Head of caudate nucleus (tissue), 42 donors: ENCODE results near the gene DUSP7.
A peak's percentile ranks its signal among the peaks of the same experiment; 100 is the strongest.
"Not testable (repeated sequence)": the region's sequence is repeated elsewhere in the genome, so short reads cannot be mapped to it uniquely, and the experiment has no call there.

Source experiments
- DNase-seq, 42 donors: peaks; one replicate each; pipeline versions ENCODE4 v3.0.0 to v3.0.0-alpha.2; 2020 to 2021; ENCODE audit warnings: mixed read lengths in 7 of 42
- intact Hi-C: fragments of 100-400 bp; cut with DNase I; formaldehyde crosslinking; loops from one replicate; pipeline ENCODE4 v1.15.0; 2022

The DUSP7 gene

DNA sequence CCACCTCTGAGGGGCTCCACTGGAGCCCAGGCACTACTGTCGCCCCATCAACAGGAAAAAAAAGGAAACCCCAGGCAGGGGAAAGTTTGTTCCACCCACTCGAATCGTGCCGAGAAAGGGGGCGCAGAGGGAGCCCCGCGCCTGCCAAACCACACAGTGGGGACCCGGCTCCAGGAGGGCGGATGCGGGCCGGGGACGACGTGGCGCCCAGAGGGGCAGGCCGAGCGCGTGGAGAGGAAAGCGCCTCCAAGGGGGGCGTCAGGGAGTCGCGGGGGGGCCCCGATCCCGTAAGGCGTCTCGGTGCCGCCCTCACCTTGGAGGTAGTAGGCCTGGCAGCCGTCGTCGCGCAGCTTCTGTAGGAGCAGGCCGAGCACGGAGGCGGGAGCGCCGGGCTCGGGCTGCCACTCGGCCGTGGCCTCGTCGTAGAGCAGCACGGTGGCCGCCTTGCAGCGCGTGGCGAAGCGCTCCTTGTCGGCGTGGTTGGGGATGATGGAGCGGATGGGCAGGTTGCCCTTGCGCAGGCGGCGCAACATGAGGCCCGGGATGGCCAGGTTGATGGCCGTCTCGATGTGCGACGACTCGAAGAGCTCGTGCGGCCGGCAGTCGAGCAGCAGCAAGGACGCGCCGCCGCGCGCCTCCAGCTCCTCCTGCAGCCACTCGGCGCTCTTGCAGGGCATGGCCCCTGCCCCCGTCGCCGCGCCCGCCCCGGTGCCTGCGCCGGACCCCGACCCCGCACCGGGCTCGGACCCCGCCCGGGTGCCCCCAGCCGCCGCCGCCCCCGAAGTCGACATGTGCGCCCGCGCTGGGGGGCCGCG lies 627 bp downstream of the DUSP7 start:
- intact Hi-C loops: loop anchor here (2.0 to 5.0 kb wide), 2 partner anchors 51 to 67 kb away; no protein-coding TSS in a partner anchor
- peak in 9 of 42 donors; percentile 31 to 61 (median 52) for DNase-seq

GRCh38 chr3:52054661-52055511 lies 1.5 kb downstream of the DUSP7 start:
- peak in 12 of 42 donors; percentile 38 to 67 (median 53) for DNase-seq
- intact Hi-C loops: loop anchor here (2.0 to 5.0 kb wide), 2 partner anchors 50 to 67 kb away; no protein-coding TSS in a partner anchor

GRCh38 chr3:52053307-52054304 lies 2.8 kb downstream of the DUSP7 start:
- DNase-seq: peak in 20 of 42 donors; percentile 42 to 73 (median 58)
- intact Hi-C loops: loop anchor here (2.0 kb wide), 1 partner anchor 49 kb away; no protein-coding TSS in a partner anchor

- peak; percentile 67 to 93 (median 84) for DNase-seq
- intact Hi-C loops: no loop called here
These were observed 3.5 kb downstream of the DUSP7 start for GRCh38 chr3:52052831-52053306.

DNA sequence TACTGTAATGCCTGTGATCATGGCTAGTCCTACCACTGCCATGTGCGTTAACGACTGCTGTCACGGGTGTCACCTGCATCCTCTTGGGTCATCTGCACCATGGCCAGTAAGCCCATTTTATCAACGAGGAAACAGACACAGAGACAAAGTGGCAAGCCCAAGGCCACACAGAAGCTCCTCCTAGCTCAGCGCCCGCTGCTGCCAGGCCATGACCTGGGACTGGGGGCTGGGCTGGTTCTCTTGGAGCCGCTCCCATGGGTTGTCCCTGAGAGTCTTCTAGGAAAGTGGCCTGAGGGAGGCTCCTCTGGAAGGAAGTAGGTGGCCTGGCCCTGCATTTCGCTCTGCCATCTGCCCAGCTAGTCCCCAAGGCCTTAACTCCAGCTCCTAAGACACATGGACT lies 4.9 kb downstream of the DUSP7 start:
- intact Hi-C loops: no loop called here
- peak in 1 of 42 donors; percentile 50 for DNase-seq

DNA sequence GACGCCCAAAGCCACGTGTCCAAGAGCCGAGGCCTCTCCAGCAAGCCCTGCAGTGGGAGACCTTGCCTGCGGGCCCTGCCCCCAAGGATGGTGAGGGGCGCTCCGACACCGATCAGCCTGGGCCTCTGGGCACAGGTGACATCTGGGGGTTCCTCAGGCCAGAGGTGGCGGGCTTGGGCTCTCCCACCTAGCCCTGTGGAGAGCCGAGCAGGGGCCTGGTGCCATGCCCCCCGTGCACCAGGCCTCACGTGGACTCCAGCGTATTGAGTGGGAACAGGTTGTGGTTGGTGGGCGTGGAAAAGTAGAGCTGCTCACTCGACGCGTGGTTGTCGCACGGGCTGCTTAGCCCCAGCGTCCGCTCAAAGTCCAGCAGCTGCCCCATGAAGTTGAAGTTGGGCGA lies 5.8 kb downstream of the DUSP7 start:
- DNase-seq: peak in 1 of 42 donors; percentile 46

GRCh38 chr3:52049503-52049902 lies 6.9 kb downstream of the DUSP7 start:
- intact Hi-C loops: no loop called here
- peak in 1 of 42 donors; percentile 53 for DNase-seq

More for the DNA sequence above, 5.8 kb downstream of the DUSP7 start:
- intact Hi-C loops: no loop called here

- intact Hi-C loops: no loop called here
- DNase-seq: peak; percentile 84 to 98 (median 94)
These were observed 8.9 kb downstream of the DUSP7 start for GRCh38 chr3:52047295-52047960.

DNA sequence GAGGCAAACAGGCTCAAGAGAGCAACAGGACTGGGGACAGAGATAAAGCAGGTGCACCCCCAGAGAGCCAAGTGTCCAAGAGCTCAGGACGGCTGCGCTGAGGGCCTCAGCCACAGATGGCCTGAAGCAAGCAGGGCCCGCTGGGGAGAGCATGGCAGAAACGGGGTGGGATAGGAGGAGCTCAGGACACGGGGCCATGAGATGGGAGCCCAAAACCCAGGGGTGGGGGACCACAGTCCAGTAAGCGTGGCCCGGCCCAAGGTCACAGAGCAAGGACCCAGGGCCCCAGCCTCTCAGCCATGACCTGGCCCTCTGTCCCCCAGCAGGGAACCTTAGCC lies 9.5 kb downstream of the DUSP7 start:
- intact Hi-C loops: no loop called here
- DNase-seq: peak in 4 of 42 donors; percentile 34 to 55 (median 40)

GRCh38 chr3:52046186-52046901 lies 10.0 kb downstream of the DUSP7 start:
- peak in 33 of 42 donors; percentile 7 to 85 (median 69) for DNase-seq
- intact Hi-C loops: no loop called here

GRCh38 chr3:52044869-52045619 lies 11.3 kb downstream of the DUSP7 start:
- intact Hi-C loops: no loop called here
- peak in 5 of 42 donors; percentile 32 to 68 (median 49) for DNase-seq

GRCh38 chr3:52043750-52044149 lies 12.6 kb downstream of the DUSP7 start:
- intact Hi-C loops: no loop called here
- DNase-seq: no peak

DNA sequence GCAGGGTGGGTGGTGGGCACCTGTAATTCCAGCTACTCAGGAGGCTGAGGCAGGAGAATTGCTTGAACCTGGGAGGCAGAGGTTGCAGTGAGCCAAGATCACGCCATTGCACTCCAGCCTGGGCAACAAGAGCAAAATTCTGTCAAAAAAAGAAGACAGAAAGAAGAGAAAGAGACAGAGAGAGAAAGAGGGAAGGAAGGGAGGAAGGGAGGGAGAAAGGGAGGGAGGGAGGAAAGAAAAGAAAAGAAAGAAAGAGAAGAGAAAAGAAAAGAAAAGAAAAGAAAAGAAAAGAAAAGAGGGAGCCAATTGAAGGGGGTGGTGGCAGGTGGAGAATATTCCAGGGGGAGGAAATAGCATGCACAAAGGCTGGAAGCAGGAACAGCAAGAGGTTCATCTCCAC lies 13.3 kb downstream of the DUSP7 start:
- intact Hi-C loops, DNase-seq: not testable (repeated sequence)

DNA sequence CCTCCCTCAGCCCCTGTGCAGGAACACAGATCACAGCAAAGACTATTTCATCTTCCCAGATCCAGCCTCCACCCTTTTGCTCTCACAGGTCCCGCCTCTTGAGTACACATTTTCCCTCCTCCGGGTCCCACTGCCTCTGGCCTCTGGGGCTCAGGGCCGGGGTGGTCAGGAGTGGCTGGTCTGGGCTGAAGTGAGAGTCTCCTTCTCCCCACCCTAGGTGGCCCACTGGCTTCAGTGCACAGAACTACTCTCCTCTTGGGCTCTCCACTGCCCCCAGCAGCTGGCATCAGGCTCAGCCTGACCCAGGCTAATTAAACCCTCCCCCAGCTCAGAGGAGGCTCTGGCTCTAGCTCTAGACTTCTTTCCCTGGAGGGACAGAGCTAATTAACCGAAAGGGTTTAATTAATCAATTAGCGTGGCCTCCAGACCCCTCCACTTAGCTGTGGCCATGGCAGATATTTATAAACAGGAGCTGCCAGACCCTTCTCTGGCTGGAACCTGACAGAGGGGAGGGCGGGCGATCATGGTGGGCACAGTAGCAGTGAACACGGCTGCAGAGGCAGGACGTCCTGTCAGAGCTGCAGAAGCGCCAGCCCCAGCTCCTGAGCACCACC lies 15.1 kb downstream of the DUSP7 start:
- intact Hi-C loops: no loop called here
- peak; percentile 64 to 93 (median 82) for DNase-seq

DNA sequence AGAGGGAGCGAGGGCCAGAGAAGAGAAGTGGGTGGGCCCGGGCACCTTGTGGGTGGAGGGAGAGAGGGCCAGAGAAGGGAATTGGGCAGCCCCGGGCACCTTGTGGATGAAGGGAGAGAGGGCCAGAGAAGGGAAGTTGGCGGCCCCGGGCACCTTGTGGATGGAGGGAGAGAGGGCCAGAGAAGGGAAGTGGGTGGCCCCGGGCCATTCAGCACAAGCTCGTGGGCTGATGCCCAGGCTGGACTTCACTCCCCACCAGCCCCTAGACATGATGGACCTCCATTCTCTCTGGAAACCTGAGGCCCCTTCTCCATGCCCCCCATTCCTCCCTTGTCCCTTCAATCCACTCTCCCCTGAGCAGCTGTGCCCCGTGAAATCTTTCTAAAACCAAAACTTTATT lies 15.8 kb downstream of the DUSP7 start:
- intact Hi-C loops: no loop called here
- DNase-seq: peak in 4 of 42 donors; percentile 35 to 69 (median 60)

GRCh38 chr3:52039846-52040245 lies 16.5 kb downstream of the DUSP7 start:
- peak; percentile 92 to 99 (median 98) for DNase-seq
- intact Hi-C loops: no loop called here
